ENCODE measurements around the gene SNRPE.
"Not testable (repeated sequence)": the region's sequence is repeated elsewhere in the genome, so short reads cannot be mapped to it uniquely, and the experiment has no call there.

The SNRPE gene
- 37.1 to 37.9 reads per million in 2 donors for total RNA-seq

DNA sequence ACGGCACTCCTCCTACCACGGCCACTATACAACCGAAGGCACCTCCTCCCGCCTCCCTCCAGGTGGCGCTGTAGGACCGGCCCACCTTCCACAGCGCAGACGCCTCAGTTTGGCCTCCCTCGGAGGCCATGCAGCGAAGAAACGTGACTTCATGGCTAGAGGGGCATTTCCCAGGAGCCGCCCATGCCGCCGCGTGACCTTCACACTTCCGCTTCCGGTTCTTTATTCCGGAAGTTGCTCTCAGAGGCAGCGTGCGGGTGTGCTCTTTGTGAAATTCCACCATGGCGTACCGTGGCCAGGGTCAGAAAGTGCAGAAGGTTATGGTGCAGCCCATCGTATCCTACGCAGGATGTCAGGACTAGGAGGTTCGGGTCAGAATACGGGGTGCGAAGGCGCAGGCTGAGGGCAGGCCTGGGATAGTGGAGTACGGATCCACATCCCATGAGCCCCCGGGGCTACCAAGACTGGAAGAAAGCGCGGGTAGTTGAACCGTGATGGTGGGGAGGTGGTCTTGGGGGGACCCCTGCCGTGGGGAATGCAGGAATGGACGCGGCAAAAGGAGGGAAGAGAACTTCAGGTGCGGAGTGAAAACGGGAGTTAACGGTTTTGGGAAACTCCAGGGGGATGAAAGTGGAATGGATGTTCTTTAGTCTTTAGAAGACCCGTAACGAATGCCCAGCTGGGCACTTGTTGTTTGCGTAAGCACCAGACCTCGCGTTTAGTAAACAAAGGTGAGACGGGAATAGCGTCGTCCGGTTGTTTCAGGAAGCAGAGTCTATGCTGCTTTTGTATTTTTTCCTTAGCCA lies at the start of gene SNRPE:
Gene SNRPE, plus strand, starts transcription at position 221 of the 806 bp plus-strand sequence. Its CDS starts 61 bp downstream, at position 282.
- peak; percentile 78 for DNase-seq

DNA sequence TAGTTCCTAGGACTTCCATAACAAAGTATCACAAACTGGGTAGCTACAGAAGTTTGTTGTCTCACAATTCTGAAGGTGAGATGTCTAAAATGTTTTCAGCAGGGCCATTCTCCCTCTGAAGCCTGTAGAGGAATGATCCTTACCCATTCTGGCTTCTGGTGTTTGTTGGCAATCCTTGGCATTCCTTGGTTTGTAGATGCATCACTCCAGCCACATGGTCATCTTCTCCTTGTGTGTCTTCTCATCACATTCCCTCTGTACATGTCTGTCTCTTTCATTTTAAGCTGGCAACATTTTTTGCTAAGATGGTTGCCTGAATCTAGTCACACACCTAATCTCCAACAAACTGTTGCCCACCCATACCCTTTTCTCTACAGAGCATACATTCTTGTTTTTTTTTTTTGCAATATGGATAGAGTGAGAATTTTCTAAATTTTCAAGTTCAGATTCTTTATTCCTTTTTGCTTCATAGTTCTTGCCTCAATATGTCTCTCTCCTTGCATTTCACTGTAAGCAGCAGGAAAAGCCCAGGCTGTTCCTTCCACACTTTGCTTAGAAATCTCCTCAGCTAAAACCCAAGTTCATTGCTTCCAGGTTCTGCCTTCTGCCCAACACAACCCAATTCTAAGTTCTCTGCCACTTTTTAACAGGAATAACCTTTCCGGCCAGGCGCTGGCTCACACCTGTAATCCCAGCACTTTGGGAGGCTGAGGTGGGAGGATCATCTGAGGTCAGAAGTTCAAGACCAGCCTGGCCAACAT lies 47.6 kb upstream of the SNRPE start:
- no peak for DNase-seq

DNA sequence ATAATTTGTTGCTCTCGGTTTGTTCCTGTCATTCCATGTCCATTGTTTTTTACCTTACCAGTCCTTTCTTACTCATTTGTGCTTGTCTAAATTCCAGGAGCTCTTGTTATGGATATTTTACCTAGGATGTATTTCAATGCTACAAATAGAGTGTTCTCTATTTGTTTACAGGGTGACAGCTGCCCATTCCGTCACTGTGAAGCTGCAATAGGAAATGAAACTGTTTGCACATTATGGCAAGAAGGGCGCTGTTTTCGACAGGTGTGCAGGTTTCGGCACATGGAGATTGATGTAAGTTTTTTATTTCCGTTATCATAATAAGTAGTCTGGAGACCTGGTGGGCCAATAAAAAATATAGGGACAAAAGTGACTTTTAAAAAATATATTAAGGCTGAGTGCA lies 43.0 kb upstream of the SNRPE start:
- DNase-seq, result no peak

DNA sequence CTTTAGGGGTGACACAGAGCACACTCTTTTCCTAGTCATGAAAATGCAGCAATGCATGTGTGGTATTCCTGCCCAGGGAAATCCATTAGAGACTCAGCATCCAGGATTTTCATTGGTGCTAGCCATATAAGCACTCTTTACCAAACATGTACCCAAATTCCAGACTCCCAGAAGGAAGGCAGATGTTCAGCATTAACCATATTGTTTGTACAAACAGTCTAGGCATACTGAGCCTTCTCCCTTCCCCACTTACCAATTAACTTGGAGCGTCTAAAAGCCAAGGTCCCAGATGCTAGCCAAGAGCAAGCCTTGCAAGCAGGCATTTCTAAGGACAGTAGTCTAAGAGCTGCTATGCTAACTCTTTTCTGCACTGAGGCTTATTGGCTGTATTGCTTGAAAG lies 38.1 kb upstream of the SNRPE start:
- DNase-seq, result no peak

DNA sequence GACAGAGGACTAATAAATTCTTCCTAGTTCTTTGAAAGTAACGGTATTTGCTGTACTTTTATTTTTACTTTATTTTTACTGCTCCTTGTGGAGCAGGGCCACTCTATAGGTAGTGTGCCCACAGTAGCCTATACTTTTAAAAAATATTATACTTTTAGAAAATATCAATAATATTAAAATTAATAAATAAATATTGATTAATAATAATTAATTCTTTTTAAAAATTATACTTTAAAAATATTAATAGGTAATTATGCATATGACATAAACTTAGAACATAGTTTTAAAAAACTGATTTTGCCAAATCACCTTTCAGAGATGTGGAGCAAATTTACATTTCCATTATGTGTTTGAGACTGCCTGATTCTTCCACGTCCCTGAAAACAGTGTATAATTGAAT lies 35.2 kb upstream of the SNRPE start:
- DNase-seq, result no peak

DNA sequence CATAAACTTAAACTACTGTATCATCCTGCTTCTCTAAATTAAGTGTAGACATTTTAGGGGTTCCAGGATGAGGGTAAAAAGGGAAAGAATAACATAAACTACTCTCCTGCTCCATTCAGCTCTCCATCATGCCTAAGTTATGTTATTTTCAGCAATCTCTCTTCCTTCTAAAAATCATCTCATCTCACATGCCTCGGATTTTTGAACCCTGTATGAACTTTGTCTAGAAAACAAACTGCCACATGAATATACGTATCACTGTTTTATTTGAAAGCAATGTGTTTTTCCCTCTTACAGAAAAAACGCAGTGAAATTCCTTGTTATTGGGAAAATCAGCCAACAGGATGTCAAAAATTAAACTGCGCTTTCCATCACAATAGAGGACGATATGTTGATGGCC lies 33.4 kb upstream of the SNRPE start:
- no peak for DNase-seq

DNA sequence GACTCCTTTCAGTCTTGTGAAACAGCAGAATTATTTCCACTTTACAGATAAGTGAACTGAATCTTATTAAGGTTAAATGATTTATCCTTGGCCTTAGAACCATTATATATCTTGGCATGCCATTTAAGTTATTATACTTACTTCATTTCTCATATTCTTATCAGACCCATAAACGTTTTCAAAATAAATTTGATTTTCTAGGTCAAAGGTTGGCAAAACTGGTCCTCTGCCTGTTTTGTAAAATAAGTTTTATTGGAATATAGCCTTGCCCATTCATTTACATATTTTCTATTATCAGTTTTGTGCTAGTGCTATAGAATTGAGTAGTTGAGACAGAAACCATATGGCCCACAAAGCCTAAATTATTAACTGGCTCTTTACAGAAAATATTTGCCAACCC lies 32.9 kb upstream of the SNRPE start:
- DNase-seq, result no peak

DNA sequence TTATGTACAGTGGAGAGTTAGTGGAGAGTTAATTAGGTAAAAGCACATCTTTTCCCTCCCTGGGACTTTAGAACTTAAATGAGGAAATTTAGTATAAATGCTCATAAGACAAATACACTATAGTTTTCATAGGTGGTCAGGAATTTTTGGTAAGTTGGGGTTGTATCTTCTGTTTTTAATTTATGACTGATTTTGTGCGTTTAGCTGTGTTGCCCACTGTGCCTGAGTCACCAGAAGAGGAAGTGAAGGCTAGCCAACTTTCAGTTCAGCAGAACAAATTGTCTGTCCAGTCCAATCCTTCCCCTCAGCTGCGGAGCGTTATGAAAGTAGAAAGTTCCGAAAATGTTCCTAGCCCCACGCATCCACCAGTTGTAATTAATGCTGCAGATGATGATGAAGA lies 32.2 kb upstream of the SNRPE start:
- not testable (repeated sequence) for DNase-seq

DNA sequence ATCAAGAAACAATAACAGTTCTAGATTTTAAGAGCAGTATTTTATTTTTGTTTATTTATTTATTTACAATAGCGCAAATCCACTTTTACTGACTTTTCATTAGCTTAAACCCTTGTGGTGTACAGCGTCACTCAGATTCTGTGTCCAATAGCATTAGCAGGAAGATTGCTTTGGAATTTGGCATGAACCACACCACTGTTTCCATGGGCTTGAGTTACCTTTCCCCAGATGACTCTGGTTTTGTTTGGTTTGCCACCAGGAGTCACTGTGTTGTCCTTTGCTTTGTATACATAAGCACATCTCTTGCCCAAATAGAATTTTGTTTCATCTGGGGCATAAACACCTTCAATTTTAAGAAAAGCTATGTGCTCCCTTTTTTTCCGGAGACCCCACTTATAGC lies 25.9 kb upstream of the SNRPE start:
- DNase-seq, result no peak

DNA sequence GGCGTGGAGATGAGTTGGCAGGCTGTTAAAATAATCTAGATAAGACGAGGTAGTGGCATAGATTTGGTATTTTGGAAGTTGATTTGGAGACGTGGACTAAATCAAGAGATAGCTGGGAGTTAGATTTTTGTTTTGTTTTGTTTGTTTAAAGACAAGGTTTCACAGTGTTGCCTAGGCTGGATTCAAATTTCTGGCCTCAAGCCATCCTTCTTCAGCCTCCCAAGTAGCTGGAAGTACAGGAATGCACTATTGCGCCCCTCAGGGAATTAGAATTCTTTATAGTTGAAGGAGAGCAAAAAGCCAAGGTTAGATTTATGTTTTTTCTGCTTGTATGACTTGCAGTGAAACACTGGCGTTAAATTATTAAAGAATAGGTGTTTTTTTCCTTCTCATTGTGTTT lies 22.3 kb upstream of the SNRPE start:
- DNase-seq, result no peak

DNA sequence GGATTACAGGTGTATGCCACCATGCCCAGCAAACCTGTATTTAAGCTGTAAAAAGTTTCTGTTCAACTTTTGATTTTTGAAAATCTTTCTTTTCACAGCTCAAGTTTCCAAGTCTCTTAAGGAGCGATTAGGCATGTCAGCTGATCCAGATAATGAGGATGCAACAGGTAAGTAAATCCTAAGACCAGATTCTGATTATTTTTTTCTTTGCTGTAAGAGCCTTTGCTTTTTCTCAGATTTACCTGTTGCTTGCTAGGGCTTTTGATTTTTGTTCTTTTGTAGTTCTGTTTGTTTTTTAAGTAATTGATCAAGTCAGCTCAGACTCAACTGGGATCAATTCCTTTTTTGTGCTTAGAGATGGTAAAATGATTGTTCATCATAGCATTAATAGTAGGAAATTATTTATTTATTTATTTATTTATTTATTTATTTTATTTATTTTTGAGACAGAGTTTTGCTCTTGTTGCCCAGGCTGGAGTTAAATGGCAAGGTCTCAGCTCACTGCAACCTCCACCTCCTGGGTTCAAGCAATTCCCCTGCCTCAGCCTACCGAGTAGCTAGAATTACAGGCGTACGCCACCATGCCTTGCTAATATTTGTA lies 21.1 kb upstream of the SNRPE start:
- DNase-seq, result no peak

DNA sequence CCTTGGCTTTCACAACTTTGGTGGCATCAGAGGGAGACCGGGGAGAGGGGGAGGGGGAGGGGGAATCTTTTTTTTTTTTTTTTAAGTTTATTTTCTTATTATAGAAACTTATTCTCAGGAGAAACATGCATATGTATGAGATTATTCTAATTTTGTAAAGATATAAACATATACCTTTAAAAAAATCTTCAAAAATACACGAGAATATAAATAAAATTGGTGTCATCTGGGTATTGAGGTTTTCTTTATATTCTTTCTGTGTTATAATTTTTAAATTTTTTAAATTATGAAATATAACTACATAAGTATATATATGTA lies 18.9 kb upstream of the SNRPE start:
- DNase-seq, result no peak

DNA sequence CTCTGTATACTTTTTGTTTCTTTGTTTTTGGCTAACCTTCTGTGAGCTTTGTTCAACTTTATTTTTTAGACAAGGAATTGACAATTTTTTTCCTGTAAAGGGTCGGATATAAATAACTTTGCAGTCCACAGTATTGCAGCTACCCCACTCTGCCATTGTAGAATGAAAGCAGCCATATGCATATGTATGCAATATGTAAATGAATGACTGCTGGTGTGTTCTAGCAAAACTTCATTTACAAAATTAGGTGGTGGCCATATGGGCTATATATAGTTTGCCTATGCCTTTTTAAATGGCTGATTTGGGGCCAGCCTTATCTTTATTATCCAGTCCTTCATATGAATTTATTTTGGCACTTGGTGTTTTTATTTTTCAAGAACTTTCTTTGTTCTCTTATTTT lies 18.0 kb upstream of the SNRPE start:
- DNase-seq, result no peak

DNA sequence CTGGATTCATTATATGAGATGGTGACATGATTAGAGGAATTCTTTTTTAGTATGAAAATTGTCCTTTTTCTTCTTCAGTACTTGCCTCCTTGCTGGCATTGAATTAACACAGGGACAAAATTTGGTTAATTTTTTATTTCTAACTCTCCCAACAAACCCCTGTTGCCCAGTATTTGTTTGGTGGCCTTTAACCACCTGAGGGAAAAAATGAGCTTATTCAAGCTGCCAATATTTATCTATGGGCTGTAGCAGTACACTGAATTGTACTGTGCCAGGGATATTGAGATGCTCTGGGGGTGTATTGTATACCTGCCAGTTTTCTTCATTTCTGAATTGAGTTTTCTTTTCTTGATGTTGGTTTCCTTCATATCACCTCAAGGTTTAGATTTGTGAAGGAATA lies 8.3 kb upstream of the SNRPE start:
- DNase-seq, result not testable (repeated sequence)

DNA sequence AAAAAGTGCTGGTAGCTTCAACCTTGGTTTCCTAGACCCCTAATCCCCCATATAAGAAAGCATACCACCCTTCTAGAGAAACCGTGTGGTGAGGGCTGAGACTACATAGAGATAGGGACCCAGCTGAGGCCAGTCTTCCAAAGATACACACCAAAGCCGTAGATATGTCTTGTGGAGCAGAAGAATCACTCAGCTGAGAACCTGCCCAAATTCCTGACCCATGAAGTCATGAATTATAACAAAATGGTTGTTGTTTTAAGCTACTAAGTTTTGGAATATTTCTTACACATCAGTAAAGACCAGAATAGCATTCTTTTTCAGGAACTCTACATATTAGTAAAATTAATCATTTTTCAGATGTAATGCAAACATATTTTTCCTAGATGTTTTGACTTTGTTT lies 3.3 kb upstream of the SNRPE start:
- no peak for DNase-seq

DNA sequence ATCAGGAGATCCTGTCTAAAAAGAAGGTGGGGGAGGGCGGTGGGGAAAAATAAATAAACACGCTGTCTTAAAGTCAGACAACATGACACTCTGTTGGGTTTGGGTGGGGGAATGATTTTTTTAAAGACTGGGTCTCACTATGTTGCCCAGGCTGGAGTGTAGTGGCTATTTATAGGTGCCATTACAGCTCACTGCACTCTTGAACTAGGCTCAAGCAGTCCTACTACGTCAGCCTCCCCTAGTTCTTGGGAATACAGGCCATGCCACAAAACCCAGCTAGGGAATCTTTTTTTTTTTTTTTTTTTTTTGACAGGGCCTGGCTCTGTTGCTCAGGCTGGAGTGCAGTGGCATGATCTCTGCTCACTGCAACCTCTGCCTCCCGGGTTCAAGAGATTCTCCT lies 2.4 kb upstream of the SNRPE start:
- no peak for DNase-seq

DNA sequence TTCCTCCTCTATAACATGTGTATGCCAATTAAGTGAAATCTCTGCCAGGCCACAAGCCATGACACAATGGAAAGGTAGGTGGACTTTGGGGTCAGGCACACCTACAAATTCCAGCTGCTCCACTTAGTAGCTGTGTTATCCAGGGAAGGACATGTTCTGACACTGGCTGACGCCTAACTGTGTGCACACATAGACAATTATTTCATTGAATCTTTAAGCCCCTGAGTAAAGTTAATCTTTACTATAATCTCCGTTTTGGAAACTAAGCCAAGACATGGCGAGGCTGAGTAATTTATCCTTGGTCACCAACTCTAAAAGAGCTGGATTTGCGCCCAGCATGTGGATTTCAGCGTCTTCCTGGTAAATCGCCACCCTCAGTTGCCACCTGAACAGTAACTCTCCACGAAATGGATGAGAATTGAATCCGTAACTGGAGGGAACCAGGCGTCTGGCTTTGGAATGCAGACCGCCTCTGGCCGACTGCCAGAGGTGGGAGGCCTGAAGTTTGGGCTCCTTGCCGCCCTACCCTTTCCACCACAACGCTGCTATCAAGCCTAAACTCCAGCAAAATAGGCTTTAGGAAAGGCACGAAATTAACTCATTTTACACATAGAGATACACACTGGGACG lies 888 bp upstream of the SNRPE start:
- no peak for DNase-seq

DNA sequence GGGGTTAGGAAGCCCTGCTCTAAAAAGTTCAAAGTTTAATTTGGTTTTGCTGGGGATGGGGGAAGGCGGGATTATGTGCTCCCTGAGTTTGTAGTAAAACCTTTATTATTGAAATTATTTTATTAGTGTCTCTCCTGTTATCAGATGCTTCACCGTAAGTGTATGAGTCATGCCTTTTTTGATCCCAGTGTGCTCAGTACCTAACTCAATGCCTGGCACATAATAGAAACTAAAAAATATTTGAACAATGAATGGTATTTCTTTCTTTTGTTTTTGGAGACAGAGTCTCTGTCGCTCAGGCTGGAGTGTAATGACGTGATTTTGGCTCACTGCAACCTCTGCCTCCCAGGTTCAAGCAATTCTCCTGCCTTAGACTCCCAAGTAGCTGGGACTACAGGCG lies 6.4 kb downstream of the SNRPE start:
- DNase-seq, result no peak

DNA sequence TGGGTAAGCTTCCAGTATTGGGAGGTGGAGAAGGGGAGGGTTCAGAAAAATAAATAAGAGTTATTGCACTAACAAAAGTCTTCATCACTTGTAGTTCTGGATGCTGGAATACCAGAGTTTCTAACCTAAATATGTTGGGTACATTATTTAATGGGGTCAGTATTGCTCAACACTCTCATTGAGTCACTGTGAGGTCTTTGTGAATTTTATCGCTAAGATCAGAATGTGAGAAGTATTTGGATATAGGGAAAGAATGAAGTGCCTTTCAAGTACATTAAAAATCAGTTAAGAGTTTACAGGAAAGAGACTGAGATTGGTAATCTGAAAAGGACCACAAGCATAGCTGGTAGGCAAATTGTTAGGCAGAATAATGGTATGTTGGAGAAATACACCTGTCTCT lies 8.8 kb downstream of the SNRPE start:
- DNase-seq, result no peak

DNA sequence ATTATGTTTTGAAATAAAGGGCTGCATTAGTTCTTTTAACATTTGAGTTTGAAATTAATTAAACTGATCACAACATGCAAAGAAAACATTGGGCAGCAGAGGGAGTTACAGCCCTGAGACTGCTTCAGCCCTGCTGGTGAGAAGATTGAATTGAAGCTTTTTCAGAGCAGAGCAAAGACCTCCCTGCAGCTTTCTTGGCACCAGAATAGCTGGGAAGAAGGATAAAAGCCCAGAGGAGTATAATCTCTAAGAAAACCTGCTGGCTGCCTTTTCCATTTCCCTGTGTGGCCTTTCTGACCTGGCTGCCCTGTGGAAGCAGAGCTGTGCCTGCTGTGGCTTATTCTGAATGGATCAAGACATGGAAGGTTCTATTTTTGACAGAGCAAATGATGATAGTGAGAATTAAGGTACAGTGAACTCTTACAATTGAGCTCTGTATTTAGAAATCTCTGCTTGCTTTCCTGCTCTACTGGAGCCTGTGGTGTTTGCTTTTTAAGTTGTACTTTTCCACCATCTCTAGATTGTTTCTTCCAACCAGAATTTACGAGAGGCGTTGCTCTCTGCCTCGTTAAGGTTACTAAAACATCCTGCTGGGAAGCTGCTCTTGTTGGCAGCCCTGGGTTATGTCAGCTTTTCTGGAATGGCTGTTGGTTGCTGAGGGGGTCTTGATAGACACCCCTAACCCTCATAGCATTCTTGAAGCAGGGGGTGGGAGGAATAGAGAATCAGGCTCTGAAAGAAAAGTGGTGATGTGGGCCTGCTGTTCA lies 9.9 kb downstream of the SNRPE start:
- DNase-seq, result no peak

DNA sequence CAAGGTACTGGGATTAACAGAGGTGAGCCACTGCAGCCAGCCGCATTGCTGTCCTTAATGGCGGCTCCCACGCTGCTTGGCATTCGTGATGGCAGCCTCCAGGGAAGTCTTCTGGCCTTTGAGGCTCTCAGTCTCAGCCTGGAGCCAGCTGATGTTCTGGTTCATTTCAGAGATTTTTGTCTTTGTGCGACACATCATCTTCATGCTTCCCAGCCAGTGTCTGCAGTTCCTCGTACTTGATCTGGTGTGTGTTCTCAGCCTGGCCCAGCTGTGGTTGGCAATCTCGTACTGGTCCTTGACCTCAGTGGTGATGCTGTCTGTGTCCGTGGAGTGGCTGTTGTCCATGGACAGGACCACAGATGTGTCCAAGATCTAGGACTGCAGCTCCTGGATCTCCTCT lies 11.7 kb downstream of the SNRPE start:
- DNase-seq, result no peak

DNA sequence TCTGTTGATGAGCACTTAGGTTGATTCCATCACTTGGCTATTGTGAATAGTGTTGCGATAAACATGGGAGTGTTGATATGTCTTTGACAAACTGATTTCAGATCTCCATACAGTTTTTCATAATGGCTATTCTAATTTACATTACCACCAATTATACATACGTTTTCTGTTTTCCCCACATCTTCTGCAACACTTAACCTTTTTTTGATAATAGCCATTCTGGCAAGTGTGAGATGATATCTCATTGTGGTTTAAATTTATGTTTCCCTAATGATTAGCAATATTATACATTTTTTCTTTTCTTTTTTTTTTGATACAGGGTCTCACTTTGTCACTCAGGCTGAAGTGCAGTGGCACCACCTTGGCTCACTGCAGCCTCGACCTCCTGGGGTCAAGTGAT lies 17.0 kb downstream of the SNRPE start:
- no peak for DNase-seq

DNA sequence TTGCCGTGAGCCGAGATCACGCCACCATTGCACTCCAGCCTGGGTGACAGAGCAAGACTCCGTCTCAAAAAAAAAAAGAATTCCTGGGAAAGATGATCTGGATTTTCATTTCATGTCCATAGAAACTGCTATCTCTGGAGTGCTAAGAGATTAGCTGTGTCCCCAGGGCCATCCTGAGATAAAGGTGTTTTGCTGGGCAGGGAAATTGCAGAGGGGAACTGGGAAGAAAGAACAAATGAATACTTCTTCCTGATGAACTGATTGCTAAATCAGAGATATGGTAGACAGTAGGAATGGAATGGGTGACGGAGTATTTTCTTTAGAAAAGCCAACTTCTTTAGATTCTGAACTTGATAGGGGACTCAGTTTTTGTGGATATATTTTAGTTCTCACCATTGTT lies 19.2 kb downstream of the SNRPE start:
- no peak for DNase-seq
